Activated naive CD8-positive, alpha-beta T cell treated with anti-CD3 and anti-CD28 coated beads for 36 hours (primary cell): Measurements from ENCODE around the gene C22orf42. TPM values are rescaled to one million over a fixed set of nuclear protein-coding genes. Genes with fewer than 3 reads are reported as not detected.
"Not testable (repeated sequence)": the region's sequence is repeated elsewhere in the genome, so short reads cannot be mapped to it uniquely, and the experiment has no call there.

Experiments used
- DNase-seq: peaks from one replicate; pipeline ENCODE4 v3.0.0; 2021
- H3K27ac Mint-ChIP-seq: one replicate; pipeline ENCODE4 v1.8.0; 2022; ENCODE audit warnings: mild to moderate bottlenecking, moderate library complexity, mixed read lengths
- H3K27me3 Mint-ChIP-seq: one replicate; pipeline ENCODE4 v1.8.0; 2022; ENCODE audit warnings: mild to moderate bottlenecking, mixed read lengths
- H3K36me3 Mint-ChIP-seq: one replicate; pipeline ENCODE4 v1.8.0; 2021; ENCODE audit warnings: mild to moderate bottlenecking, mixed read lengths
- H3K4me1 Mint-ChIP-seq: one replicate; pipeline ENCODE4 v1.8.0; 2021; ENCODE audit warnings: mixed read lengths
- H3K4me3 Mint-ChIP-seq: one replicate; pipeline ENCODE4 v1.8.0; 2022; ENCODE audit warnings: mild to moderate bottlenecking, moderate library complexity, mixed read lengths
- H3K9me3 Mint-ChIP-seq: one replicate; pipeline ENCODE4 v1.8.0; 2022; ENCODE audit warnings: mixed read lengths
- total RNA-seq, 2 experiments: library from RNA; stranded (reverse); gene quantifications; one replicate each; pipeline ENCODE4 v1.2.3, GENCODE V29; 2021

Gene C22orf42
- total RNA-seq, 2 experiments from 2014 or later = not detected

GRCh38 chr22:32199341-32199740 is 40.2 kb upstream of the C22orf42 start:
- Mint-ChIP-seq H3K27me3 (peaks cover 25% of the 10 kb centered on the region), H3K9me3 (no peaks in the 10 kb centered on the region), H3K4me3 (no peak overlapping the region), H3K4me1 (peaks cover 8% of the 10 kb centered on the region), H3K36me3 (no peaks in the 10 kb centered on the region), H3K27ac (no peak overlapping the region)
- no peak for DNase-seq

- not testable (repeated sequence) for H3K27ac Mint-ChIP-seq, H3K9me3 Mint-ChIP-seq, H3K4me1 Mint-ChIP-seq, H3K4me3 Mint-ChIP-seq, H3K36me3 Mint-ChIP-seq, DNase-seq
- peaks cover 16% of the 10 kb centered on the region for H3K27me3 Mint-ChIP-seq
Measured at GRCh38 chr22:32197553-32198226, 38.6 kb upstream of the C22orf42 start.

- peaks cover 13% of the 10 kb centered on the region for H3K27me3 Mint-ChIP-seq
- H3K9me3 Mint-ChIP-seq, H3K27ac Mint-ChIP-seq, H3K4me3 Mint-ChIP-seq, H3K4me1 Mint-ChIP-seq, H3K36me3 Mint-ChIP-seq, DNase-seq: not testable (repeated sequence)
Measured at GRCh38 chr22:32195900-32196299, 36.8 kb upstream of the C22orf42 start.

- H3K36me3 Mint-ChIP-seq, H3K4me1 Mint-ChIP-seq, H3K4me3 Mint-ChIP-seq, DNase-seq, H3K9me3 Mint-ChIP-seq, H3K27ac Mint-ChIP-seq: not testable (repeated sequence)
- peaks cover 16% of the 10 kb centered on the region for H3K27me3 Mint-ChIP-seq
Measured at GRCh38 chr22:32193346-32193745, 34.2 kb upstream of the C22orf42 start.

GRCh38 chr22:32191021-32191420 is 31.9 kb upstream of the C22orf42 start:
- DNase-seq, H3K36me3 Mint-ChIP-seq, H3K9me3 Mint-ChIP-seq, H3K27ac Mint-ChIP-seq, H3K4me1 Mint-ChIP-seq, H3K4me3 Mint-ChIP-seq: not testable (repeated sequence)
- H3K27me3 Mint-ChIP-seq = peaks cover 22% of the 10 kb centered on the region

GRCh38 chr22:32185821-32186220 is 26.7 kb upstream of the C22orf42 start:
- Mint-ChIP-seq H3K4me1 (no peaks in the 10 kb centered on the region), H3K27ac (no peak overlapping the region), H3K9me3 (no peaks in the 10 kb centered on the region), H3K4me3 (no peak overlapping the region), H3K27me3 (peaks cover 12% of the 10 kb centered on the region), H3K36me3 (no peaks in the 10 kb centered on the region)
- DNase-seq = no peak

DNA sequence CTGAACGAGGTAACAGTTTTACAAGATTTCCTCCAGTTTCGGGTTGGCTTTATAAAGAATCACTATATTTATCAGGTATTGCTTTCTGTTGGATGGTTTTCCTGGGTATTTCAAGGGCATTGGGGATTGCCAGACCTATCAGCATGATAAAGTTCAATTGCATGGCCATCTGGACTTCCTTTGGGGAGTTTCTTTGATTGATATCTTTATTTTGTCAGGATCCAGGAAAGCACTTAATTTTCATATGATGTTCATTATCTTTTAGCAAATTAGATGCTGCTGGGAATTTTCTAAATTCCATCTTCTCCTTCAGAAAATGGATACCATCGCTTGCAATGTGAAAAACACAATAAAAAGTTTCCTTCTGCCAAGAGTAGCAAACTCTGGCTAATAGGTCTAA is 24.5 kb upstream of the C22orf42 start:
- Mint-ChIP-seq H3K27ac (no peak overlapping the region), H3K4me1 (no peaks in the 10 kb centered on the region), H3K9me3 (no peaks in the 10 kb centered on the region), H3K36me3 (no peaks in the 10 kb centered on the region), H3K4me3 (no peak overlapping the region), H3K27me3 (peaks cover 15% of the 10 kb centered on the region)
- DNase-seq = no peak

- no peaks in the 10 kb centered on the region for H3K9me3 Mint-ChIP-seq
- H3K27ac Mint-ChIP-seq = no peak overlapping the region
- H3K4me1 Mint-ChIP-seq = no peaks in the 10 kb centered on the region
- DNase-seq = no peak
- H3K27me3 Mint-ChIP-seq = peaks cover 28% of the 10 kb centered on the region
- no peak overlapping the region for H3K4me3 Mint-ChIP-seq
- H3K36me3 Mint-ChIP-seq = no peaks in the 10 kb centered on the region
Measured at GRCh38 chr22:32181043-32181442, 21.9 kb upstream of the C22orf42 start.

DNA sequence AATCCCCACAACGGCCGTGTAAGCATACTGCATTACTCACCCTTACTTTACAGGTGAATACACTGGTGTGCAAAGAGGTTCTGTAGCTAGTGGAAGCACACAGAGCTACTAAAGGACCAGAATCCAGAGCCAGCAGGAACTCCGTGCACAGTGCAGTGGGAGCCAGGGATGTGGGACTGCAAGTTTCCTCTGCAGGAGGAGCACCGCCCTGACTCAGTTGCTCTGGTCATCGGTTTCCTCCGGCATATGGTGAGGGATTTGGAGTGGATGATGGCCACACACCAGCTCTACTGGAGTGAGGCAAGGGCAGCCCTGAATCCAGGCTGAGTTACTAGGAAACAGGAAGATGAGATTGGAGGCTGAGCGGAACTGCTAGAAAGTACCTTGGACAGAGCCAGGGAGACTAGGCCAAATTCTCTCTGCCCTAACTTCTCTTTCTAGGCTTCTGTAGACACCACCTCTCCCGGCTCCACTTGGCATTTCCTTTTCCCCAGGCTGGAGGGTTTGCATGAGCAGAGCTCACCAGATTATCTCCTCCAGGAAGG is 18.2 kb upstream of the C22orf42 start:
- no peaks in the 10 kb centered on the region for H3K9me3 Mint-ChIP-seq
- no peak overlapping the region for H3K4me3 Mint-ChIP-seq

DNA sequence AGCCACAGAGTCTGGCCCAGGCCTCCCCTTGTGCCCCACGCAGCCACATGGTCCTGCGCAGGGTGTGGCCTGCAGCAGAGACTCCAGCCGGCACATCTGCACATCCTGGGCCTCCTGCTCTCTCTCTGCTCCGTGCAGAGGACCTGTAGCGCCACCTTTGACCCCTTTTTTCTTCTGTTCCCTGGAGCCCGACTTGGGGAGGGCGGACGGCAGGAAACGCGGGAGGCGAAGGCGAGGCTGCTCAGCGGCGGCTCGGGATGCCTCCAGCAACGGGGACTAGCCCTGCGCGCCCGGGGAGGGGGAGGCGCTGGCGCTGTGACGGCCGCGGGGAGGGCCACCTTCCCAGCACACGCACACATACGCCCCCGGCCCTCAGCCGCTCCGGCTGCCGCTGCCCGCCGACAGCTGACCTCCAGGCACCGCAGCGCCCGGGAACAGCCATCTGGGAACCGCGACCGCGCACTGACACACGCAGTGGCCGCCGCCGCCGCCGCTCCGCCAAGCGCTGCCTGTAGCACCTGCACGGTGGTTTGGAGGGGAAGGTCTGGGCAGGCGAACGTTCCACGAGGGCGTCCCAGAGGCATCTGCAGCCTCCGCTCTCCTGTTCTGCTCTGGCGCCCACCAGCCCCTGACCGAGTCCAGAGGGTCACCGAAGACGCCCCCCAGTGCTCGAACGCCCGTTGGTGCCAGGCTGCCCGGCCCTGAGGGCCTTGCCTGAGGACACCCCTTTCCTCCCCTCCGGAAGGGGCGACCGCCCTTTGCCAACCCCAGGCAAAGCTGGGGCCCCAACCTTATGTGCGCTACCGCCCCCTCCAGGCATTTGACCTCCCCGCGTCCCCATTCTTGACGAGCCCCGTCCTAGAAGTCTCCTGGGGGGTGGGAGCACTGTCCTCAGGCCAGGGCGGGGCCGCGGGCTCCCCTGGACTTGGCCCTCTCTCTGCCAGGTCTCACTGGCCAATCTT is 16.9 kb upstream of the C22orf42 start:
- H3K36me3 Mint-ChIP-seq = no peaks in the 10 kb centered on the region
- DNase-seq = peak; percentile 8
- no peaks in the 10 kb centered on the region for H3K4me1 Mint-ChIP-seq
- H3K27me3 Mint-ChIP-seq = peaks cover 39% of the 10 kb centered on the region
- no peaks in the 10 kb centered on the region for H3K9me3 Mint-ChIP-seq
- no peak overlapping the region for H3K4me3 Mint-ChIP-seq
- no peak overlapping the region for H3K27ac Mint-ChIP-seq

More for the DNA sequence above, 18.2 kb upstream of the C22orf42 start:
- no peak overlapping the region for H3K27ac Mint-ChIP-seq
- no peak for DNase-seq
- peaks cover 39% of the 10 kb centered on the region for H3K27me3 Mint-ChIP-seq
- H3K36me3 Mint-ChIP-seq = no peaks in the 10 kb centered on the region
- no peaks in the 10 kb centered on the region for H3K4me1 Mint-ChIP-seq

DNA sequence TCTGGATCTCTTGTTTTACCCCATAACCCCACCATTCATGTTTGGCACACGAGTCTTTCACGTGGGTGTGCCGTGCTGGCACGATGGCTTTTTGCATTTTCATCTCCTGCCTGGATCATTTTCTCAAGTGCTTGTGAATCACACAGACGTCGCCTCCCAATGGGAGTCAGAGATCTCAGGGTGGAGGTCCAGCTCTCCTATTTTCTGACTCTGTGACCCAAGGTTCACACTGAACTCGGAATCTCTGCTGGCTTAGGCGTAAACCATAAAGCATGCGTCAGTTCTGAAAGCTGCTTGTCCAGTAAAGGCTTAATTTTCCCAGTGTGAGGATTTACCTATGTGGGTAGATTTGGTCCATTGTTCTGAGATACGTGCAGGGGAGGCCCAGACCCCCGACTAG is 16.0 kb upstream of the C22orf42 start:
- Mint-ChIP-seq H3K27me3 (peaks cover 39% of the 10 kb centered on the region), H3K9me3 (no peaks in the 10 kb centered on the region), H3K27ac (no peak overlapping the region), H3K4me1 (no peaks in the 10 kb centered on the region), H3K36me3 (no peaks in the 10 kb centered on the region), H3K4me3 (no peak overlapping the region)
- no peak for DNase-seq

DNA sequence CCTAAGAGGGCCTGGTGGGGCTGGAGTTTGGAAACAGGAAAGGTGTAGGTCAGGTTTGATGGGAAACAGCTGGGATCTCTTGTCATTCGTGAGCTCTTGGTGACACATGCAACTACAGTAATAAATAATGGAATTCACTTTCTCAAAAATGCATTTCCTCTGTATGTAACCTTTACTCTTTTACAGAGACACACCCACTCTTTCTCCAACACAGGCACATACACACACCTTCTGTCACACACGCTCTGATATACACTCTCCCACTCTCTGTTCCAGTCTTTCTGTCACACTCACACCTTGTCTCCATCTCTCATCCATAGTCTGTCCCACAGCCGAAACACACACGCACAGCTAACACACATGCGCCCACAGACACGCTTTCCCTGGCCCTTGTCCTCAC is 6.6 kb upstream of the C22orf42 start:
- H3K27me3 Mint-ChIP-seq = peaks cover 4% of the 10 kb centered on the region
- no peak for DNase-seq
- no peaks in the 10 kb centered on the region for H3K36me3 Mint-ChIP-seq
- no peaks in the 10 kb centered on the region for H3K9me3 Mint-ChIP-seq
- peaks cover 1% of the 10 kb centered on the region for H3K4me1 Mint-ChIP-seq
- H3K27ac Mint-ChIP-seq = no peak overlapping the region
- H3K4me3 Mint-ChIP-seq = no peak overlapping the region

DNA sequence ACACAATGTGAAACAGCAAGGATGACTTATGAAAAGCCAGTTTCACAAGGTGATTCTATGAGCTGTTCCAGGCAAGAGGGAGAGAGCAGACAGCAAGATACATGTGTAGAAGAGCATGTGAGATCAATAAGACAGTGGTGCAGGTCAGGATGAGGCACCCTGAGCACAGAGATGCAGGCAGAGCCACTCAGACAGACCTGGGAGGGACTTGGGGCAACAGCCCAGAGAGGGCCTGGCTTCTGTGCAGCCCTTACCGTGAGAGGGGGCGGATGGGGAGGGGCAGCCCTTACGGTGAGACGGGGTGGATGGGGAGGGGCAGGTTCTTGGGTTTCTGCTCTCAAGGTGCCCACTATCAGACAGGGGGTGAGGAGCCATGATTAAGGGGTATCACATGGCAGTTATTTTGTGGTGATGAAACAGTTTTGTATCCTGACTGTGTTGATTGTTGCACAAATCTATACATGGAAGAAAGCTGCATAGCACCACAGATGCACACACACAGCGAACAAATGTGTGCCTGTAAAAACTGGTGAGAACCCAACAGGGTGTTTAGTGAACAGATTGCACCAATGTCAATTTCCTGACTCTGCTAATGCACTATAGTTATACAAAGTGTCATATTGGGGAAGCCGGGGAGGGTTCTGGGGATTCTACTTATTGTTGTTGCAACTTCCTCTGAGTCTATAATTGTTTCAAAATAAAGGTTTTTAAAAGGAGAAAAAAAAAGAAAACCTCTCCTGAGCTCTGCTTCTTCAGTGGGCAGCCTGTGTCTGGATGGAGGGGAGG is 5.2 kb upstream of the C22orf42 start:
- peaks cover 4% of the 10 kb centered on the region for H3K27me3 Mint-ChIP-seq
- H3K4me3 Mint-ChIP-seq = no peak overlapping the region
- H3K36me3 Mint-ChIP-seq = no peaks in the 10 kb centered on the region
- peaks cover 1% of the 10 kb centered on the region for H3K4me1 Mint-ChIP-seq
- H3K9me3 Mint-ChIP-seq = no peaks in the 10 kb centered on the region
- no peak overlapping the region for H3K27ac Mint-ChIP-seq
- DNase-seq = no peak

DNA sequence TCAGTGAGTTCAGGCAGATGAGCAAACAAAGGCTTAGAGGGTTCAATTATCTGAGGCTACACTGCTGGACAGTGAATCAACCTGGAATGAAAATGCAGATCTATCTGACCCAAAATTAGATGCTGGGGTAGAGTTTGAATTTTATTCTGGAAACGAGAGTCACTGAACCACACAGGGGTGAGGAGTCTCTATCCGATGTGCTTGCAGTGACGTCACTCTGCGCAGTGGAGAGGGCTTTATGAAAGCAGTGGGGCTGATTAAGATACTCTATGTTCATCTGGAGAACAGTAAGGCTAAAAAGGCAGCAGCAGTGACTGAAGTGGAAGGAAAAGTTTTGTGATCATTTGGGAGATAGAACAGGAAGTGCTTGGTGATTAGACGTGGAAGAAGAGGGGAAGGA is 1.3 kb upstream of the C22orf42 start:
- not testable (repeated sequence) for H3K27ac Mint-ChIP-seq, H3K36me3 Mint-ChIP-seq, H3K4me1 Mint-ChIP-seq, DNase-seq, H3K4me3 Mint-ChIP-seq, H3K9me3 Mint-ChIP-seq, H3K27me3 Mint-ChIP-seq

DNA sequence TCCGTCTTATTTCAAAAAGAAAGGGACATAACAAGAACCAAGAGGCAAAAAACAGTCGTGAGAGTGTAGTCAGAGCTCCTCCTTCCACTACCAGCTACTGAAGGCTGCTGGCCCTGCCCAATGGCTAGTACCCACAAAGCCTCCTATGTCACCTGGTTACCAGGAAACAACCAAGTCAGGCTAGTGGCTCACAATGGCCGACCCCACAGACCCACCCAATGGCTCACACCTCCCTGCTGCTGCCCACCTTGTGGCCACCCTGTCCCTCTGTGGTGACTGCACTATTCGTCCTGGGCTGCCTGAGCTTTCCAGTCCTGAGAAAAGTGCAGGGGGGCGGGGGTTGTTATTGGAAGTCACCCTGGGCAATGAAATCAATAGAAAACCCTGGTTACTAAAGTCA is 1.5 kb downstream of the C22orf42 start:
- H3K27me3 Mint-ChIP-seq, H3K4me3 Mint-ChIP-seq, H3K4me1 Mint-ChIP-seq, H3K27ac Mint-ChIP-seq, H3K9me3 Mint-ChIP-seq, DNase-seq, H3K36me3 Mint-ChIP-seq: not testable (repeated sequence)
